ENCODE results near the gene TBC1D12. TPM values are rescaled to one million over a fixed set of nuclear protein-coding genes. Genes with fewer than 3 reads are reported as not detected.

TBC1D12 gene
- total and polyA plus RNA-seq, 2 experiments from 2014 or later, result 5.3 to 8.5 TPM

DNA sequence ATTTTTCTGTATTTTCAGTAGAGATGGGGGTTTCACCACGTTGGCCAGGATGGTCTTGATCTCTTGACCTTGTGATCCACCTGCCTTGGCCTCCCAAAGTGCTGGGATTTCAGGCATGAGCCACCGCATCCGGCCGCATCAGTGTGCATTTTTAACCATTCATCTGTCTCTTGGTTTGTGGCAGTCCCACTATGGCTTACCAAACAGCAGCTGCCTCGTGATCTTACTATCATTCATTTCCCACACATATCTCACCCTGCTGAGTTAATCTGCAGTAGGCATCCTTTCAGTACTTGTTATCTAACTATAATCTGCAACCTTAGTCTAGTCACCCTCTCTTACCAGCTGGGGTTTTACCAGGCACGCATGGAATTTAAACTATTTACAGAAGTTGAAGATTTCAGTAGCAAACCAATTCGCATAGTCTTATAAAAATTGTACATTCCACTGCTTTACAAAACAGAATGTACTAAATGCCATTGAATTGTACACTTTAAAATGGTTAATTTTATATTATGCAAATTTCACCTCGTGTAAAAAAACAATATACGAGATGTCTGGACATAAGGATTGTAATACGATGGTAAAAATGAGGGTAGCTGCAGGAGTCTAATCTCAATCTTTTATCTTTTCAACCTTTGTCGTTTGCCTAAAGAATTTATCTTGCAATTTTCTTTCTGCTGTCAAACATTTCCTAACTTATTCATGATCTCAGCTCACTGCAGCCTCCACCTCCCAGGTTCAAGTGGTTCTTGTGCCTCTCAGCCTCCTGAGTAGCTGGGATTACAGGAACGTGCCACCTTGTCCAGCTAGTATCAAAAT, 4.6 kb upstream of the TBC1D12 start:
- no peak overlapping the region for H3K4me3 ChIP-seq
- DNase-seq (ENCODE audit: low read depth in 1 of 2, low spot score in 1 of 2), result peak in 1 of 2 donors; percentile 39
- no peak overlapping the region for H3K27ac ChIP-seq
- no peaks in the 10 kb centered on the region for H3K9me3 ChIP-seq (ENCODE audit: low read depth)
- H3K36me3 ChIP-seq, result no peaks in the 10 kb centered on the region
- H3K4me1 ChIP-seq (ENCODE audit: low read depth), result no peaks in the 10 kb centered on the region
- TF ChIP-seq, protein P1, sequence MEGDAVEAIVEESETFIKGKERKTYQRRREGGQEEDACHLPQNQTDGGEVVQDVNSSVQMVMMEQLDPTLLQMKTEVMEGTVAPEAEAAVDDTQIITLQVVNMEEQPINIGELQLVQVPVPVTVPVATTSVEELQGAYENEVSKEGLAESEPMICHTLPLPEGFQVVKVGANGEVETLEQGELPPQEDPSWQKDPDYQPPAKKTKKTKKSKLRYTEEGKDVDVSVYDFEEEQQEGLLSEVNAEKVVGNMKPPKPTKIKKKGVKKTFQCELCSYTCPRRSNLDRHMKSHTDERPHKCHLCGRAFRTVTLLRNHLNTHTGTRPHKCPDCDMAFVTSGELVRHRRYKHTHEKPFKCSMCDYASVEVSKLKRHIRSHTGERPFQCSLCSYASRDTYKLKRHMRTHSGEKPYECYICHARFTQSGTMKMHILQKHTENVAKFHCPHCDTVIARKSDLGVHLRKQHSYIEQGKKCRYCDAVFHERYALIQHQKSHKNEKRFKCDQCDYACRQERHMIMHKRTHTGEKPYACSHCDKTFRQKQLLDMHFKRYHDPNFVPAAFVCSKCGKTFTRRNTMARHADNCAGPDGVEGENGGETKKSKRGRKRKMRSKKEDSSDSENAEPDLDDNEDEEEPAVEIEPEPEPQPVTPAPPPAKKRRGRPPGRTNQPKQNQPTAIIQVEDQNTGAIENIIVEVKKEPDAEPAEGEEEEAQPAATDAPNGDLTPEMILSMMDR (IDR thresholded peaks at IDR 0.05; ENCODE audit: low read depth, low read length), result no peak
- H3K27me3 ChIP-seq, result no peaks in the 10 kb centered on the region

DNA sequence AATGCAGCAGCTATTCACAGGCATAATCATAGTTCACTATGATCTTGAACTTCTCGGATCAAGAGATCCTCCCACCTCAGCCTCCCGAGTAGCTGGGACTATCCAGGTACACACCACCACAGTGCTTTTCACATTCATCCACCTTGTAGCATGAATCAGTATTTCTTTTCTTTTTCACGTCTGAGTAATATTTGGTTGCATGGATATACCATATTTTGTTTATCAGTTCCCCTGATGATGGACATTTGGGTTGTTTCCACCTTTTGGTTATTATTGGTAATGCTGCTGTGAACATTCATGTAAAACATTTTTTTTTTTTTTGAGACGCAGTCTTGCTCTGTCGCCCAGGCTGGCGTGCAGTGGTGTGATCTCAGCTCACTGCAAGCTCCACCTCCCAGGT, 3.6 kb upstream of the TBC1D12 start:
- no peaks in the 10 kb centered on the region for H3K27me3 ChIP-seq
- no peak overlapping the region for H3K4me3 ChIP-seq
- DNase-seq (ENCODE audit: low read depth in 1 of 2, low spot score in 1 of 2), result no peak
- no peaks in the 10 kb centered on the region for H3K4me1 ChIP-seq (ENCODE audit: low read depth)
- TF ChIP-seq, protein P1 (IDR thresholded peaks at IDR 0.05; ENCODE audit: low read depth, low read length), result no peak
- no peaks in the 10 kb centered on the region for H3K9me3 ChIP-seq (ENCODE audit: low read depth)
- H3K27ac ChIP-seq, result no peak overlapping the region
- no peaks in the 10 kb centered on the region for H3K36me3 ChIP-seq

DNA sequence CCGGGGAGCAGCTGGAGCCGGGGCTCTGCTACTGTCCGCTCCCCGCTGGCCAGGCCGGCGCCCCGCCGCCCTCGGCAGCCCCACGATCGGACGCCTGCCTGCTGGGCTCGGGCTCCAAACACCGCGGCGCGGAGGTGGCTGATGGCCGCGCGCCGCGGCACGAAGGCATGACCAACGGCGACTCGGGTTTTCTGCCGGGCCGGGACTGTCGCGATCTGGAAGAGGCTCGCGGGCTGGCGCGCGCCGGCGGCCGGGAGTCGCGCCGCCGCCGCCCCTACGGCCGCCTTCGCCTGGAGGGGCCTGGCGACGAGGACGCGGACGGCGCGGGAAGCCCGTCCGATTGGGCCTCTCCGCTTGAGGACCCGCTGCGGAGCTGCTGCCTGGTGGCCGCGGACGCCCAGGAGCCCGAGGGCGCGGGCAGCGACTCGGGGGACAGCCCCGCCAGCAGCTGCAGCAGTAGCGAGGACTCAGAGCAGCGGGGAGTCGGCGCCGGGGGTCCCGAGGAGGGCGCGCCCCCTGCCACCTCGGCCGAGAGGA, 570 bp downstream of the TBC1D12 start:
- Histone ChIP-seq H3K27ac (peak overlapping the region; percentile 80), H3K4me3 (peak overlapping the region; percentile 85), H3K36me3 (no peaks in the 10 kb centered on the region), H3K27me3 (no peaks in the 10 kb centered on the region), H3K9me3 (ENCODE audit: low read depth) (no peaks in the 10 kb centered on the region), H3K4me1 (ENCODE audit: low read depth) (peaks cover 6% of the 10 kb centered on the region)
- TF ChIP-seq, protein P1 (IDR thresholded peaks at IDR 0.05; ENCODE audit: low read depth, low read length), result no peak
- peak; percentile 29 to 76 for DNase-seq (ENCODE audit: low read depth in 1 of 2, low spot score in 1 of 2)

DNA sequence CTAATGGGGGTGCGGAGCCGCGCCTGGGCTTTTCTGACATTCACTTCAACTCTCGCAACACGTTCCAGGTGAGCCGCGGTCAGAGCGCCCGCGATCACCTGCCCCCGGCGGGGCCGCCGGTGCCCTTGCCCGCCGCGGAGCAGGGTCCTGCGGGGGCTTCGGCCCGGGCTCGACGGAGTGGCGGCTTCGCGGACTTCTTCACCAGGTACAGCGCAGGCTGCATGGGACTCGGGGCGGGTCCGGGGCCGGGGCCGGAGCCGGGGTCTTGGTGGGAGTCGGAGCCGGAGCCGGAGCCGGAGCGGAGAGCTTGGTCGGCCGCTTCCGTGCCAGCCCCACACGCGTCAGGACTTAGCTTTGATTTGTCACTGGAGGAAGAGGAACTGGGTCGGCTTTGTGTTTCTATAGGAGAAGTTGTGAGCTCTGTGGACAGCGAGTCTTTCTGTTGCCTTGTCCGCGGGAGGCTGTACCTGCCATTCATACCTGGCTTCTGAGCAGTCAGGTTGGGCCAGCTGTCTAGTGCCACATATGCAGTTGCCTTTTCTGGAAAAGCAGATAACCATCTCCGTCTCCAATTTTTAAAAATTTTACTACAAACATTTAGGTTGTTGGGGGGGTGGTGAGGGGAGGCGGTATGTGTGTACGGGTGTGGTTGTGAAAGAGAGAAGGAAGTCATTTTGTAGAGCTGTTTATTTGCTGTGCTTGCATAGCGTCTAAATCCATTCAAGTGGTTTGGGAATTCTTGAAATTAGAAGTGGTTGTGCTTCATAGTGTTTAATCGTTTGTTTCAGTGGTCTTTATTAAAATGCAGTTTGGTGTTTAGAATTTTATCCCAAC, 1.3 kb downstream of the TBC1D12 start:
- no peaks in the 10 kb centered on the region for H3K27me3 ChIP-seq
- peak overlapping the region; percentile 80 for H3K27ac ChIP-seq
- DNase-seq (ENCODE audit: low read depth in 1 of 2, low spot score in 1 of 2), result peak; percentile 72 to 77
- H3K9me3 ChIP-seq (ENCODE audit: low read depth), result no peaks in the 10 kb centered on the region
- no peaks in the 10 kb centered on the region for H3K36me3 ChIP-seq
- H3K4me1 ChIP-seq (ENCODE audit: low read depth), result peaks cover 6% of the 10 kb centered on the region
- TF ChIP-seq, protein P1 (IDR thresholded peaks at IDR 0.05; ENCODE audit: low read depth, low read length), result no peak
- peak overlapping the region; percentile 85 for H3K4me3 ChIP-seq

DNA sequence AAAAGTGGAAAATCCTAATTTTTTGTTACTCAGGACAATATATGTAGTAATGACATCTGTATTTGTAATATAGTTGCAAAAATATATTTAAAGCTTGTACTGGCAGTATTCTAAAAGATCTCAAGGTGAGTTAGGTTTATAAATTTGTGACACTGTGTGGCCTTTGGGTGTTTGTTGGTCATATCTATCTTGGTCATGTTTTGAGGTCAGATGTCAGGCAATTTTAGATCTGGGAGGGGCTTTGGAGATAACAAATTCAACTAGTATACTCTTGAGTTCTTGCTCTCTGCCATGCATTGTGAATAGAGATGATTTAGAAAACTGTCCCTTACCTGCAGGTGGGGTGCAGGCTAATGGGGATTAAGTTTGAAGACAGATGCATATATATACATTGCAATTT, 3.1 kb downstream of the TBC1D12 start:
- DNase-seq (ENCODE audit: low read depth in 1 of 2, low spot score in 1 of 2), result no peak
- H3K9me3 ChIP-seq (ENCODE audit: low read depth), result no peaks in the 10 kb centered on the region
- H3K27me3 ChIP-seq, result no peaks in the 10 kb centered on the region
- H3K36me3 ChIP-seq, result no peaks in the 10 kb centered on the region
- no peak overlapping the region for H3K27ac ChIP-seq
- TF ChIP-seq, protein P1 (IDR thresholded peaks at IDR 0.05; ENCODE audit: low read depth, low read length), result no peak
- H3K4me1 ChIP-seq (ENCODE audit: low read depth), result peaks cover 6% of the 10 kb centered on the region
- no peak overlapping the region for H3K4me3 ChIP-seq

All from cardiac muscle cell (in vitro differentiated cells and primary cell).